ENCODE results near the gene UBA52.

DNA sequence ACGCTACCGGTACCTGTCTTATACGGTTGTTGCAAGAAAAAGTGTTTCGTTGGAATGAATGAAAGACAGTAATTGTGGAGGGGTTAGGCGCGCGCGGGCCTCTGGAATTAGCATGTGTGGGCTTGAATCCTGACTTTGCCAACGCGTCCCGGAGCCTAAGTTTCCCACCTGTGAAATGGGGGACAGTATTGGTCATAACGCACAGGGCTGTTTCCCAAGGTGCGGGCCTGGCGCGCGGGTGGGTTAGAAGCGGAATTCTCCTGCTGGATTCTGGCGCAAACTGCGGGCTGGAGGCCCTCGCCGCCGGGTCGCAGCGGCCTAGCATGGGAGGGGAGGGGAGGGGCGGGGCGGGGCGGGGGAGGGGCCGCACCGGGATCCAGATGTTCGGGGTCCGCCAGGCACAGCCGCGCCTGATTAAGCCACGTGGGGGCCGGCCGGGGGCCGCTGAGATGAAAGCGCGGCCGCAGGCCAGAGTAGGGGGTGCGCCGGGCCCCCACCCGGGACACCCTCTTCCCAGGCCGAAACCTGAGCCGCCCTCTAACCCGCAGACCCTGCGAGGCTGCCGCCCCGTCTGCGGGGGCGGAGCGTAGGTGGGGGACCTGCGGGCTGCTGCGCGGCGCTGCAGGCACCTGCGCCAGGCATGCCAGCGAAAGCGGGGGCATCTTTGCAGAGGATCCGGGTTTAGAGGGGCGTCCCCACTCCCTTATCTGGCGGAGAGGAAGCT is 39.8 kb downstream of the UBA52 start:
- no peak for TF ChIP-seq POLR2A (IDR thresholded peaks at IDR 0.05)
- TF ChIP-seq CTCF (IDR thresholded peaks at IDR 0.05) = no peak
- TF ChIP-seq EP300 (IDR thresholded peaks at IDR 0.05) = no peak
